GM12873 (cell line): ENCODE results near the gene TJP3.

ENCODE experiments used
- TF ChIP-seq, protein P1 (sequence below): IDR thresholded peaks from 2 replicates; pipeline ENCODE4 v1.5.1; 2012; ENCODE audit warnings: low read depth, mild to moderate bottlenecking, moderate library complexity, low read length, control low read depth; ENCODE audit not compliant: insufficient read depth; ENCODE audit errors: missing control alignments

The TJP3 gene

DNA sequence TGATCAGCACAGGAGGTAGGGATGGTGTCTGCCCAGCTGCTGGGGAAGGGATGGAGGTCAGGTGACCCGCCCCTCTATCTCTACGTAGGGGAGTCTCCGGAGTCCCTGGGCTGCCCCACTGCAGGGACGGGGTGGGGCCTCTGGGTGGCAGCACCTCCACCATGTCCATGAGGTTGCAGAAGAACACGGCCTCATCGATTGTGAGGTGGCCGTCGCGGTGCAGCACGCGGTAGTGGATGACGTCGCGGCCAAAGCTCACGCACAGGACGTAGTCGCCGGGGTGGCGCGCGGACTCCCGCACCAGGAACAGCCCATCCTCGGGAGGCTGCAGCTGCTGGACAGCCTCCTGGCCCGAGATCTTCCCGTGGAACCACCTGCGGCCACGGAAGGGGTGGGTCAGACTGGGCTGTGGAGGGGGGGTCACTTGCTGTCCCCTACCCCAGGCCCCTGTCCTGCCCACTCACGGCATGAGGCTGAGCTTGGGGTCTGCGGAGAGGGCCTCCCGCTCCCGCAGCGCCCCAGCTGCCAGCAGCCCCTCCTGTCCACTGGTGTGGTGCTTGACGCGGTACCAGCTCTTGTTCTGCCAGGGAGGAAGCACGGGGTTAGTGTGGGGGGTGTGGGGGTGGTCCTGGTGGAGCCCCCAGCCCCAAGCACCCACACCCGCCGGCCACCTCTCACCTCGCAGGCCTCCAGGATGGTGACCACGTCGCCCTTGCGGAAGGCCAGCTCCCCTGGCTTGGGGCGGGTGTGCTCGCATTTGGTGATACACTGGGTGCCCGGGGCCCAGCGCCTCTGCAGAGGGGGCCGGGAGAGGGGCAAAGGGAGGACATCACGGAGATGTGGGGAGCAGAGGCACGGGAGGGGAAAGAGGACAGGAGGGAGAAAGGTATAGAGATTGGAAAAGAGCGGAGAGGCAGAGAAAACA is 75.7 kb downstream of the TJP3 start:
- TF ChIP-seq, protein P1, sequence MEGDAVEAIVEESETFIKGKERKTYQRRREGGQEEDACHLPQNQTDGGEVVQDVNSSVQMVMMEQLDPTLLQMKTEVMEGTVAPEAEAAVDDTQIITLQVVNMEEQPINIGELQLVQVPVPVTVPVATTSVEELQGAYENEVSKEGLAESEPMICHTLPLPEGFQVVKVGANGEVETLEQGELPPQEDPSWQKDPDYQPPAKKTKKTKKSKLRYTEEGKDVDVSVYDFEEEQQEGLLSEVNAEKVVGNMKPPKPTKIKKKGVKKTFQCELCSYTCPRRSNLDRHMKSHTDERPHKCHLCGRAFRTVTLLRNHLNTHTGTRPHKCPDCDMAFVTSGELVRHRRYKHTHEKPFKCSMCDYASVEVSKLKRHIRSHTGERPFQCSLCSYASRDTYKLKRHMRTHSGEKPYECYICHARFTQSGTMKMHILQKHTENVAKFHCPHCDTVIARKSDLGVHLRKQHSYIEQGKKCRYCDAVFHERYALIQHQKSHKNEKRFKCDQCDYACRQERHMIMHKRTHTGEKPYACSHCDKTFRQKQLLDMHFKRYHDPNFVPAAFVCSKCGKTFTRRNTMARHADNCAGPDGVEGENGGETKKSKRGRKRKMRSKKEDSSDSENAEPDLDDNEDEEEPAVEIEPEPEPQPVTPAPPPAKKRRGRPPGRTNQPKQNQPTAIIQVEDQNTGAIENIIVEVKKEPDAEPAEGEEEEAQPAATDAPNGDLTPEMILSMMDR, result peak; percentile 45

DNA sequence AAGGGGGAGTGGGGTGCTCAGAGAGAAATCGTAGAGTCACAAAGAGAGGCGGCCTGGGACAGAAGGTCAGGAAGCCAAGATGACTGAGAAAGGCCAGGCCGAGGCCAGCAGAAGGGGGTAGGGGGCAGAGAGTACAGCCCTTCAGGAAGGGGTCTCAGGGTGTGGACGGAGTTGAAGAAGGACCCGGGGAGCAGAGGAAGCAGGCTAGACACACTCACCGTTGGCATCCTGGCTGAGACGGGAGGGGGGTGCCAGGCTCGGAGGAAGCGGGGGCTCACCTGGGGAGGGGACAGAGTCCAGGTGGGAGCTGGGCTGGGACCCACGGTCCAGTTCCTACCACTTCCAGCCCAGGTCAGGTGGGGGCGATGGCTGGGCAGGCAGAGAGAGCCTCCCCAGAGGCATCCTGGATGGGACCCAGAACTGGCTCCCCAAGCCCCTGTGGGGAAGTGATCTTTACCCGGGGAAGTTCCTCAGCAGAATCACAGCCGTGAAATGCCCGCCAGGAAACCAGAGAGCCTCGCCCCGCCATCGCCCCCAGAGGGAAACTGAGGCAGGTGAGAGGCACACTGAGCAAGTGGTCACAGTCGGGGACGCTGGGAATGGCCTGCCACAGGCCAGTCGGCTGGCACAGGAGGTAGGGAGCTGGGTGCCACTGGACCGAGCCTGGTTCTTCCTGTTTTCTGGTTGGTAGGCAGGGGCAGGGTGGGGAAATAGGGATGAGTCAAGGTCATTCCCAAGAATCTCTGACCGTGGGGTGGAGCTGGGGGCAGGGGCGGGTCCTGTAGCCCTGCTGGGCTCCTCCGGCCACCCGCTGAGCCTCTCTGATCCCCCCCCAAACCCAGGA is 76.6 kb downstream of the TJP3 start:
- TF ChIP-seq, protein P1, result no peak

DNA sequence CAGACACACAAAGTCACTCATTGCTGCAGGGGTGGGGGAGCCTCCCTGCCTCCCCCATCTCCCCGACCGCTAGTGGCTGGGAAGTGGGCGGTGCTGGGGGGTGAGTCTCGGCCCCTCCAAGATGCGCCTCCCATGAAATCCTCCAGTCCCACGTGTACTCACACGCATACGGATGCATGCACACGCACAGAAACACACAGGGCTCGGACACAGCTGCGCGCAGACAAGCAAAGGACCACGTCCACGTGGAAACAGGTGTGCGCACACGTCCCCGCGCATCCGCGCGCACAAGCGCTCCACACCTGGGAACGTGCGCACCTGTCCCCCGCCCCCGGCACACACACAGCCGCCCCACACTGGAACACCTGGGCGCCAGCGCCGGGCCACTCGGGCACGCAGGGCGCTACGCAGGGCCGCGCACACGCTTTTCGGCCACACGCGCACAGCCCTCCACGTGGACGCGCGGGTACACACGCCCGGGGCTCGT is 77.3 kb downstream of the TJP3 start:
- TF ChIP-seq, protein P1, result no peak

DNA sequence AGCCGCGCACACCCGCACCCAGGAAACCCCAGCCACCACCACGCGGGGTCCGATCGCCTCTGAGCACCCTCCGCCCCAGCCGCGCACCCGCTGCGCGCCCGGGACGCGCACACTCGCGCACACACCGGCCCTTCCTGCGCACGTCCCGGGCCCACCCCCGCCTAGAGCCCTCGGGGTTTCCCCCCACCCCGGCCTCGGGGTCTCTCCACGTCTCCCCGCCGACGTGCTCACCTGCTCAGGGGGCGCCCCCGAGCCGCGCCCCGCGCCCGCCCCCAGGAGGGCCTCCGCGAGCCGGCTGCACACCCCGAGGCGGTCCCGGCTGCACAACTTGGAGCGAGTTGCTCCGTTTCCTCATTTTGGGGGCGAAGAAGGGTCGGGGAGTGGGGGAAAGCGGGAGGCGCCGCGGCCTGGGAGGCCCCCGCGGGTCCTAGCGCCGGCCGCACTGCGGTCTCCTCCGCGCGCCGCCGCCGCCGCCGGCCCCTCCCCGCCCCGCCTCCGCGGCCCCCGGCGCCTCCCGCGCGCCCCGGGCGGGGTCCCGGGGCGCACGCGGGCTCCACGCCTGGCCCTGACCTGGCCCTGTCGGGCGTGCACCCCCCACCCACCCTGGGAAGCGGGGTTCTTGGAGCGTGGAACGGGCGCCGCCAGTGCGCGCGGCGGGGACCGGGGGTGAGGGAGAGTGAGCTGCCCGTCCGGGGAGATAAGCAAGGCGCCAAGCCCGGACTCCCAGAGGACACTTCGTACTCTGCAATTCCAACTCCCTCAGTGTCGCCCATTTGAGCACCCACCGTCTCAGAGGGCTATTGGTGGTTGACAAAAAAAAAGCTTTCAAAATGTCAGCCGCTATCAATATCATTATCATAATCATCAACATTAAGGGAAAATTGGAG is 78.0 kb downstream of the TJP3 start, which contains the start of gene MATK:
Gene MATK (minus strand): TSS at position 444 of the 887 bp plus-strand sequence. CDS start 1,246 bp downstream, outside the sequence.
- TF ChIP-seq, protein P1, result no peak

DNA sequence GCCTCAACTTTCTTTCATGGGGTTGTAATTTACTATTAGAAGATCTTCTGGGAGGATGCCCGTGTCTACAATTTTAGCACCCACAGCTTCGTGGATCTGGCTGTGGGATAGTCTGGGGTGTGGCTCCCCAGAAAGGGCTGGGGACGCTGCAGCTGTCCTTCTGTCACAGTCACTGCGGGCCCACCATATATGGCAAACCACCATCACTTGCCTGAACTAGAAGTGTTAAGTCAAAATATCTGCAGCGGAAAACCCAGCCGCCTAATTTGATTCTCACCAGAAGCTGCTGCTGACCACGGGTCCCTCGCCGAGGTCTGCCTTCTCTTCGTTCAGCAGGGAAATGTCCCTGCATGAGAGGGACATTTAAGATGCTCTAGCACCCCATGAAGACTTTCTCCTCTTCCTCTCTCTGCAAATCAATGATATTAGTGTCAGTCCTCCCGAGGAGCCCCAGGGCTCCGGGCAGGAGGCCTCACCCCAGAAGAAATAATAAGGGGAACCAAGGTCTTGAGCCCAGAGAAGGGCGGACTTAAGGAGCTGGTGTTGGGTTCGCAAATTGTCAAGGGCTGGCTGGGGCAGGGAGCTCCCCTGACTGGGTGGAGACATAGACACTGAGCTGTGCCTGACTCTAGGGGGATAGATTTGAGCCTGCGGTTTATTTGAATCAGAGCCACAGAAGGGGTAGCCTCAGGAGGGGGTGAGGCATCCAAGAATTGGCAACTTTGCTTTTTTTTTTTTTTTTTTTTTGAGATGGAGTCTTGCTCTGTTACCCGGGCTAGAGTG is 81.0 kb downstream of the TJP3 start:
- TF ChIP-seq, protein P1, result no peak

DNA sequence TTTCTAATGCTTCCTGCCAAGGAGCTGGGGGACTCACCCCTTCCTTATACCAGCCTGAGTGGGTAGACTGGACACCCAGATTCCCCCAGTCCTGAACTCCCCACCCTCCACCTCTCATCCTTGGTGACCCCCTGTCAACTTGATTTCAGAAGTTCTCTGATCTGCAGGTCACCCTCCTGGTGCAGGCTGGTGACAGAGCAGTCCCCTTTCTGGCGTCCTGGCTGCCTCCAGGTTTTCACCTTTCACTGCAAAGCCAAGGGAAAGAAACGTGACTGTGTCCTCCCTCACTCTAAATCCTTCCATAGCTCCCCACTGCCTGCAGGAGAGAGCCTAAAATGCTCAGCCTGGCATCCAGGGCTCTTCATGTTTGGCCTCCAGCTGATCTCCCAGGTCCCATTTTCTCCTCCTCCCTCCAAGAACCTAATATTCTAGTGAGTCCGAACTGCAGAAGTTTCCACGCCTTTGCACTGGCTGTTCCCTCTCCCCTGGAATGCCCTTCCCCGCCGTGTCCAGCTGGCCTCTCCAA is 82.1 kb downstream of the TJP3 start:
- TF ChIP-seq, protein P1, result no peak
